Stimulated activated CD4-positive, alpha-beta T cell treated with anti-CD3 and anti-CD28 coated beads, TNF-alpha, amount 100 ng/mL, for 4 hours (primary cell): ENCODE measurements around the gene GPHN.
A peak's percentile ranks its signal among the peaks of the same experiment; 100 is the strongest.

Experiments used
- DNase-seq, 3 experiments: peaks; one replicate each; pipeline ENCODE4 v3.0.0-alpha.2; 2020; ENCODE audit warnings: low read depth in 3 of 3

GPHN gene

GRCh38 chr14:67151082-67151666 is 643.2 kb downstream of the GPHN start:
- DNase-seq = no peak

DNA sequence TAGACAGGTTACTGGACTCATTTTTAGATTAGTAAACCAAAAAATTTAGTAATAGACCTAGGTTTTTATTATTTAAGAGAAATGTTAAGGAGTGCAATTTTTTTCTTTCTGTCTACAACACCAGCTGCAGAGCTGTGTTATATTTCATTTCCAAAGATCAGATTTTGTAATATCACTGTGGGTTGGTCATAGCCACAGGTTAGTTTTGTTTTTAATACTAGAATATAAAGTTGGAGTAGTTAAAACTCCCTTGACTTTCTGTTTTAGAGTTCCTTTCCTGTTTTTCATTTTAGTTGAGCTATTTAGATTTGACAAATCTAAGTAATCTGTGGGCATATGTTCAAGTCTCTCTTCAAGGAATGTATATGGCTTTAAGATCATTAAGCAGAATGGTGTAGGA is 650.6 kb downstream of the GPHN start:
- no peak for DNase-seq

- DNase-seq = no peak
Measured at GRCh38 chr14:67162385-67162784, 654.4 kb downstream of the GPHN start.

GRCh38 chr14:67166450-67166853 is 658.5 kb downstream of the GPHN start:
- DNase-seq = peak in 1 of 3 experiments; percentile 1

DNA sequence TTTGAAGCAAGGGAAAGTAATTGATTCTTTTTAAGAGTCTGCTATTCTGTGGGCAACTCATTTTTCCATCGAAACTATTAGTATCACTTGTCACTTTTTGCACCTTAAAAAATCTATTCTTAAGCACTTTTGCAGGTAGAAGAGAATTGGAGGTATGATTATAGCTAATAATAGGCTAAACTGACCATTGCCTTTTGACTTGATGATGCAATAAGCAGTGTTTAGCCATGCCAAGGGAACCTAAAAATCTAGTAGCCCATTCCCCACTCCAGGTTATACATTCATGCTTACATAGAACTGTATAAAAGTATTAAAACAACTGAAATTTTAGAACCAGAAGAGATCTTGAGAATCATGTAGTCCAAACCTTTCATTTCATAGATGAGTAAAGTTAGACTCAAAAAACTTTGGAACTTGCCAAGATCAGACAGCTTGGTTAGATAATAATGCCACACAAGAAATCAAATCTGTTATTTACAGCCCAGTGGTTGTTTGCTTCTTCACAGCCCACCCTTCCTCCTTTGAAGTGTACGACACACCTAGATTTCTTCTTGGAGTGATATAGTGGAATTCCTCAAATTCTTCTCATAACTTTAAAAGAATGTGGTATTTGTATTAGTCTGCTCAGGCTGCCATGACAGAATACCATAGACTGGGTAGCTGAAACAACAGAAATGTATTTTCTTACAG is 659.6 kb downstream of the GPHN start:
- DNase-seq = no peak

DNA sequence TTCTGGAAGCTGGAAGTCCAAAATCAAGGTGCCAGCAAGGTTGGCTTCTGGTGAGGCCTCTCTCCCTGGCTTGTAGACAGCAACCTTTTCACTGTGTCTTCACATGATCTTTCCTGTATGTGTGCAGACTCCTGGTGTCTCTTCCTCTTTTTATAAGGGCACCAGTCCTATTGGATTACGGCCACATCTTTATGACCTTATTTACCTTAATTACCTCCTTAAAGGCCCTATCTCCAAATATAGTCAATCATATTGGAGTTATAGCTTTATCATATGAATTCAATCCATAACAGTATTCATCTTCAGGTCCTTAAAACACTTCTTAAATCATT is 660.1 kb downstream of the GPHN start:
- no peak for DNase-seq

GRCh38 chr14:67170660-67171059 is 662.7 kb downstream of the GPHN start:
- no peak for DNase-seq

DNA sequence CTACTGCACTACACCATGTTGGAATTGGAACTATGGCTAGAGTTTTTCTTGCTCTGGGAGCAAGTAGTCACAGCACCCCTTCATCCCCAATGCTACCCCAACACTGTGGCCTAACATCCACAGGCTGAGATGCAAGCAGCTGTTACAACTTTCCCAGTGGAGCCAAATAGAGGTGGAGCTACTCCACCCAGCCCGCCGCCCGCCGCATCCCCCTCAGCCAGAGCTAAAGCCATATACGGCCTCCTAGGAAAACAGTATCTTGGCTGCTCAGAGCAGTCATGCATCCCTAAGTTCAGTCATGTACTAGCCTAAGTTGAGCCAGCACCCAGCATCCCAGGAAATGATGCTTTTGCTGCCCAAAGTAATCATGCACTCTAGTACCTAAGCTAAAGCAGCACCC is 664.1 kb downstream of the GPHN start:
- DNase-seq = no peak

- no peak for DNase-seq
Measured at GRCh38 chr14:67172520-67172919, 664.6 kb downstream of the GPHN start.

DNA sequence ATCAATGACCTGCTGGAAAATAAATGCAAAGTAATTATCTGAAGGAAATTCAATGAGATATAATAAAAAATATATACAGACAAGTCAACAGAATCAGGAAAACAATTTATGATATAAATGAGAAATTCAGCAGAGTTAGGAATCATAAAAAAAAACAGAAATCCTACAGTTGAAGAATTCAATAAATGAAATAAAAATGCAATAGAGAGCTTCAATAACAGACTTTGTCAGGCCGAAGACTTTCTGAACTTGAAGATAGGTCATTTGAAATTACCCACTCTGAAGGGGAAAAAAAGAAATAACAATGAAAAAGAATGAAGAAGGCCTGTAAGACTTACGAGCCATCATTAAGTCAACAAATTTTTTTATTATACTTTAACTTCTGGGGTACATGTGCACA is 665.8 kb downstream of the GPHN start:
- DNase-seq = no peak

- no peak for DNase-seq
Measured at GRCh38 chr14:67186172-67186768, 678.3 kb downstream of the GPHN start.

GRCh38 chr14:67186789-67187584 is 679.0 kb downstream of the GPHN start:
- no peak for DNase-seq

DNA sequence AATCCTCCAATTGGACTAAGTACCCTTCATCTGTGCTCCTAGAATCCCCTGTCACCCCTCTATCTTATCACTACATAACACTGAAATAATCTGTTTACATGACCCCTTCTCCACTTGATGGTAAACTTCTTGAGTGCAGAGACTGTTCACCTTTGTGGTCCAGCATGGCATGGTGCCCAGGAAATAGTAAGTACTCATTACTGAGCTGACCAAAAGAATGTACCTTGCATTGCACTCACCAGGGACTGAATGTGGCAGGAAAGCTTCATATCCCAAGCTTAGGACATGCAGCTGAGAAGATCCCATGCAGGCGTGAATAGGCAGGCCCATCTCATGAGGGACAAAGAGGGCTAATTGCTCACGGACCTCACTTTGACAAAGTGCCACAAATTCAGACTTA is 679.9 kb downstream of the GPHN start:
- DNase-seq = no peak

DNA sequence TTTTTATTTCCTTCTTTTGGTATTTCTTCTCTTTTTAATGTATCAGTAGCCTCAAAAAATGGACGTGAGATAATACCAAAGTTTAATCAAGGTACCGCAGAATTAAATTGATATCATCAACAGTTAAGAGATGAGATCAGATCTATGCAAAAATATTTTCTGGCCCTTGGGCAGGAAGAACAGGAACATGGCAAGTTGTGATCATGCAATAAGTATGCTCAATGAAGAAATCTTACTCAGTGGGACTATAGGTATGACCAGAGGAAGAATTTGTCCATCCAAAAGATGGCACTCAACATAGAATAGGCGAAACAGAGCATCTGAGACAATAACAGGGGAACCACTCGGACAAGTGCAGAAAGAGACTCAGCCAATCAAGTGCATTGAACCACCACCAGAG is 680.4 kb downstream of the GPHN start:
- DNase-seq = no peak

GRCh38 chr14:67191768-67192290 is 683.9 kb downstream of the GPHN start:
- no peak for DNase-seq

GRCh38 chr14:67192366-67192765 is 684.4 kb downstream of the GPHN start:
- no peak for DNase-seq

GRCh38 chr14:67195279-67195678 is 687.3 kb downstream of the GPHN start:
- DNase-seq = no peak

DNA sequence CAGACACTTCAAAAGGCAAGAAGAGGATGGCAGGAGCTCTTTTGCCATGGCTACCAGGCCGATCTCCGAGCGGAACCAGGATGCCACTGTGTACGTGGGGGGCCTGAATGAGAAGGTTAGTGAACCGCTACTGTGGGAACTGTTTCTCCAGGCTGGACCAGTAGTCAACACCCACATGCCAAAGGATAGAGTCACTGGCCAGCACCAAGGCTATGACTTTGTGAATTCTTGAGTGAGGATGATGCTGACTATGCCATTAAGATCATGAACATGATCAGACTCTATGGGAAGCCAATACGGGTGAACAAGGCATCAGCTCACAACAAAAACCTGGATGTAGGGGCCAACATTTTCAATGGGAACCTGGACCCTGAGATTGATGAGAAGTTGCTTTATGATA is 691.1 kb downstream of the GPHN start:
- DNase-seq = no peak

DNA sequence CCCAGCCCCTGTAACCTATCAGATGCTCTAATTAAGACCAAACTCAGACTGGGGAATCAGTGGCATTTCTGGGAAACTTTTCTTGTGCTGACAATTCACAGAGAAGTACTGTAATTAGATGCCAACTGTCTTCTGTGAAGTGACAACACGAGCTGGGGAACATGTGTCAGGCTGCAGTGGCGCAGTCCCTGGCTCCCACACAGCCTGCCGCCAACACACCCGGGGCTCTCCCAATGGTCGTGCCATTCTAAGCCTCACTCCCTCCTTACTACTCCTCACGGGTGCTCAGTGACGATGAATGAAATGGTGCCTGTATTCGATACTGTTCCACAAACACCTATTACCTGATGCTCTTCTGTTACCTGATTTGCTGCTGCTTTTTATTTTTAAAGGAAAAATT is 699.9 kb downstream of the GPHN start:
- no peak for DNase-seq

GRCh38 chr14:67218126-67218525 is 710.2 kb downstream of the GPHN start:
- no peak for DNase-seq

- no peak for DNase-seq
Measured at GRCh38 chr14:67221248-67221981, 713.5 kb downstream of the GPHN start.

DNA sequence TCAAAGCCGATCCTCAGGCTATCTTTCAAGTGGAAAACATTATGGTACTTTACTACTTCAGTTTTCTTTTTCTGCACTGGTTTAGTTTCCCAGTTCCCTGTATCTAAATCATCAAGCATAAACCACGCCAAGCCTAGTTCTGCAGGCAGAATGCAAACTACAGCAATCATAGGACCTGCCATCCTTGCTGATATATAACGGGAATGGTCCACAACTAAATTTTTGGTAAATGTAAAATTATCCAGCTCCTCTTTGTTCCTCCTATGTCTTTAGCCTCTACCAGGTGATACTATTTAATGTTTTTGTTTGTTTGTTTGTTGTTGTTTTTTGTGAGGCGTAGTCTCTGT is 714.0 kb downstream of the GPHN start:
- DNase-seq = no peak
